Measurements from ENCODE around the gene DDX1.

DNA sequence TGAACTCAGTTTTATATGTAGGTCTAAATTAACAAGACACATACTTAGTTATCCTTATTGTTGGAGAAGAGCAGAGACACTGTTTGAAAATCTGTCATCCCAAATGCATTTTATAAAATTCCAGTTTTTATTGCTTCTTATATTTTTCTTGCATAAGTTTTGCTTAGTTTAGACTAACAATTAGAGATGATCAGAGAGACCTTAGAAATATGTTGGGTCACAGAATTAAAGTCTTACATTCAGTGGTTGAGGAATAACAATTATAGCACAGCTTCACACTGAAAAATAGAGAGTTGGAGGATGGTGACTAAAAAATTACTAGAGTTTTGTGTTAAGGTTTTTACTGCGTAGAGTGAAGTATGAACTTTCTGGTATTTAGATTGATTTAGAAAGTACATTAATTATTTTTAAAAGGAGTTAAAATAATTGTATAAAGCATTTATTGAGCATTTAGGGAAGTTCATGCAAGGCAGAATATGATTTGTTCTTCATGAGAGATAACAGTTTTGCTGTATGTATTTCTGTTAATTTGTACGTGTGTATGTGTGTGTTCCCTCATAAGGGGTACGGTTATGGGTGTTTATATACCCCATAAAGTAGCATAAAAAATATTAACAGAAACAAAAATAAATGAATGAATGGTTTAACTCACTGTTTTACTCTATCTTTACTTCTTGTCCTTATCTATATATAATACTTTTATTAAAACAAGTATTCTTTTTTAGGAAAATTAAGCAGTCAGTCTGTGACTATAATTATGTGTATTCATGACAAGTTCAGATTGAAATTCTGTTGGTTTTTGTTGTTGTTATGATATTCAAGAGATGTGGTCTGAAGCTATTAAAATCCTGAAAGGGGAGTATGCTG, 31.2 kb downstream of the DDX1 start:
- no peak for TF ChIP-seq POLR2A (IDR thresholded peaks at IDR 0.05)
- TF ChIP-seq, protein P1, sequence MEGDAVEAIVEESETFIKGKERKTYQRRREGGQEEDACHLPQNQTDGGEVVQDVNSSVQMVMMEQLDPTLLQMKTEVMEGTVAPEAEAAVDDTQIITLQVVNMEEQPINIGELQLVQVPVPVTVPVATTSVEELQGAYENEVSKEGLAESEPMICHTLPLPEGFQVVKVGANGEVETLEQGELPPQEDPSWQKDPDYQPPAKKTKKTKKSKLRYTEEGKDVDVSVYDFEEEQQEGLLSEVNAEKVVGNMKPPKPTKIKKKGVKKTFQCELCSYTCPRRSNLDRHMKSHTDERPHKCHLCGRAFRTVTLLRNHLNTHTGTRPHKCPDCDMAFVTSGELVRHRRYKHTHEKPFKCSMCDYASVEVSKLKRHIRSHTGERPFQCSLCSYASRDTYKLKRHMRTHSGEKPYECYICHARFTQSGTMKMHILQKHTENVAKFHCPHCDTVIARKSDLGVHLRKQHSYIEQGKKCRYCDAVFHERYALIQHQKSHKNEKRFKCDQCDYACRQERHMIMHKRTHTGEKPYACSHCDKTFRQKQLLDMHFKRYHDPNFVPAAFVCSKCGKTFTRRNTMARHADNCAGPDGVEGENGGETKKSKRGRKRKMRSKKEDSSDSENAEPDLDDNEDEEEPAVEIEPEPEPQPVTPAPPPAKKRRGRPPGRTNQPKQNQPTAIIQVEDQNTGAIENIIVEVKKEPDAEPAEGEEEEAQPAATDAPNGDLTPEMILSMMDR (IDR thresholded peaks at IDR 0.05) = no peak
